Measurements from ENCODE around the gene LAGE3. TPM values are rescaled to one million over a fixed set of nuclear protein-coding genes. Genes with fewer than 3 reads are reported as not detected.

LAGE3 gene
- total and polyA plus RNA-seq, 10 donors = 11.8 to 27.7 (median 19.4) TPM

DNA sequence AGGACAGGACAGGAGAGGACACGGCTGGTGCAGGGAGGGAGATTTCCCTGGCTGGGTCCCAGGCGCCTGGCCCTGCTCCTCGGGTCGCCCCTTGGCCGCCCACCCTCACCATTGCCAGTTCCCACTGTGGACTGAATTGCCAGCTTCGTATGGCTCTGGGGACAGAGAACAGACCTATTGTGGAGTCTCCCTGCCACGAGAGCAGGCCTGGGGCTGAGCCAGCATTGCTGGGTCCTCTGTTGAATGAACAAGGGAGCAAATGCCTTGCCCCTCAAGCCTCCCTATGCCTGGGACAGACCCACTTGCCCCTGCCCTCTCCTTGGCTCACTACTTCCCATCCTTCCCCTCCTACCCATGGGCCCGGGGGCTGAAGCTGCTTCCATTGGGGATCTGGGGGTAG is 16.7 kb downstream of the LAGE3 start:
- peaks cover 0 to 23% (median 10%) of the 10 kb centered on the region in 6 donors for H3K4me1 ChIP-seq
- 63 to 89% (median 79%) methylated on average over 1 to 8 of the region's 8 CpGs for WGBS, 5 donors
- peaks cover 0 to 5% (median 0%) of the 10 kb centered on the region in 7 donors for H3K27me3 ChIP-seq (replicated peaks in 1 of 7)
- intact Hi-C loops (cut with DNase I; ENCODE audit: low total_unique reads) = no loop called here
- TF ChIP-seq POLR2A (IDR thresholded peaks at IDR 0.05) = no peak
- TF ChIP-seq POLR2AphosphoS5 (IDR thresholded peaks at IDR 0.05) = no peak
- no peak for TF ChIP-seq CTCF (IDR thresholded peaks at IDR 0.05 in 8 of 11, conservative IDR thresholded peaks at IDR 0.05 in 3 of 11)
- peaks cover 0 to 74% (median 19%) of the 10 kb centered on the region in 6 donors for H3K36me3 ChIP-seq
- H3K9me3 ChIP-seq = no peaks in the 10 kb centered on the region
- no peak overlapping the region for H3K4me3 ChIP-seq
- no peak overlapping the region for H3K27ac ChIP-seq
- no peak for DNase-seq

DNA sequence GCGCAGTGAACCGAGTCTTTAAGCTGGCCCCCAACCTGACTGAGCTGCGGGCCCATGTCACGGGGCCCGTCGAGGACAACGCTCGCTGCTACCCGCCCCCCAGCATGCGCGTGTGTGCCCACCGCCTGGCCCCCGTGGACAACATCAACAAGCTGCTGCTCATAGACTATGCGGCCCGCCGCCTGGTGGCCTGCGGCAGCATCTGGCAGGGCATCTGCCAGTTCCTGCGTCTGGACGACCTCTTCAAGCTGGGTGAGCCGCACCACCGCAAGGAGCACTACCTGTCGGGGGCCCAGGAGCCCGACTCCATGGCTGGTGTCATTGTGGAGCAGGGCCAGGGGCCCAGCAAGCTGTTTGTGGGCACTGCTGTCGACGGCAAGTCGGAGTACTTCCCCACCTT is 18.8 kb downstream of the LAGE3 start:
- 83 to 92% (median 87%) methylated on average over 21 to 26 of the region's 26 CpGs; no CpG with 5 or more reads in 1 of the 5 donors for WGBS, 5 donors

DNA sequence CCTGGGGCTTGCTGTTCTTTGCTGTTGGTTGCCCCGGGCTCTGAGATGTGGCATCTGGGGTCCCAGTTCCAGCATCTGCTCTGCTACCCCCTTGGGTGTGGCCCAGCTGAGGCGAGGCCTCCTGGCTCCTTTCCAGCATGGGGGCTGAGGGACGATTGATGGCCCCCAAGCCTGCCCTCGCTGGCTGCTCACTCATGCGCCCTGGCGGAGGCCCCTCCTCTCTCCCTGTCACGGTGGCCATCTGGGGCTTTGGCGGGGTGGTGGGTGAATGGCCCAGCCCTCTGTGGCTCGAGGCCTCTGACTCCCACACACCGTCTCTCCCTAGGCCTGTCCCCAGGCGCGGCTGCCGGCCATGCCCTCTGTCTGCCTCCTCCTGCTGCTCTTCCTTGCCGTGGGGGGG is 19.2 kb downstream of the LAGE3 start:
- peak overlapping the region in 2 of 8 donors; percentile 80 to 89 for H3K27ac ChIP-seq
- TF ChIP-seq POLR2A (IDR thresholded peaks at IDR 0.05) (no peak), CTCF (IDR thresholded peaks at IDR 0.05 in 8 of 11, conservative IDR thresholded peaks at IDR 0.05 in 3 of 11) (no peak), POLR2AphosphoS5 (IDR thresholded peaks at IDR 0.05) (no peak)
- DNase-seq = no peak
- peak overlapping the region in 4 of 8 donors; percentile 50 to 80 (median 61) for H3K4me3 ChIP-seq
- H3K4me1 ChIP-seq = peaks cover 0 to 27% (median 13%) of the 10 kb centered on the region in 6 donors
- WGBS, 5 donors = 50 to 77% (median 74%) methylated on average over 7 to 14 of the region's 14 CpGs
- intact Hi-C loops (cut with DNase I; ENCODE audit: low total_unique reads) = no loop called here
- H3K36me3 ChIP-seq = peaks cover 0 to 48% (median 4%) of the 10 kb centered on the region in 6 donors
- H3K9me3 ChIP-seq = no peaks in the 10 kb centered on the region
- peaks cover 0 to 5% (median 0%) of the 10 kb centered on the region in 7 donors for H3K27me3 ChIP-seq (replicated peaks in 1 of 7)

More for the DNA sequence above, 18.8 kb downstream of the LAGE3 start:
- no peak for TF ChIP-seq CTCF (IDR thresholded peaks at IDR 0.05 in 8 of 11, conservative IDR thresholded peaks at IDR 0.05 in 3 of 11)
- TF ChIP-seq POLR2A (IDR thresholded peaks at IDR 0.05) = no peak
- no peak for TF ChIP-seq POLR2AphosphoS5 (IDR thresholded peaks at IDR 0.05)
- H3K27ac ChIP-seq = no peak overlapping the region
- peaks cover 0 to 27% (median 13%) of the 10 kb centered on the region in 6 donors for H3K4me1 ChIP-seq
- peaks cover 0 to 53% (median 5%) of the 10 kb centered on the region in 6 donors for H3K36me3 ChIP-seq
- no peak for DNase-seq
- H3K9me3 ChIP-seq = no peaks in the 10 kb centered on the region
- intact Hi-C loops (cut with DNase I; ENCODE audit: low total_unique reads) = no loop called here
- no peak overlapping the region for H3K4me3 ChIP-seq
- peaks cover 0 to 5% (median 0%) of the 10 kb centered on the region in 7 donors for H3K27me3 ChIP-seq (replicated peaks in 1 of 7)

- intact Hi-C loops (cut with DNase I; ENCODE audit: low total_unique reads) = no loop called here
- Histone ChIP-seq H3K36me3 (peaks cover 0 to 41% (median 2%) of the 10 kb centered on the region in 6 donors), H3K4me1 (peaks cover 0 to 27% (median 13%) of the 10 kb centered on the region in 6 donors), H3K27me3 (replicated peaks in 1 of 7) (peaks cover 0 to 5% (median 0%) of the 10 kb centered on the region in 7 donors), H3K4me3 (peak overlapping the region; percentile 43 to 80 (median 53)), H3K9me3 (no peaks in the 10 kb centered on the region), H3K27ac (peak overlapping the region in 5 of 8 donors; percentile 67 to 89 (median 73))
- WGBS, 5 donors = 41 to 70% (median 55%) methylated on average over 8 to 15 of the region's 15 CpGs
- no peak for DNase-seq
- TF ChIP-seq POLR2A (IDR thresholded peaks at IDR 0.05) (no peak), CTCF (IDR thresholded peaks at IDR 0.05 in 8 of 11, conservative IDR thresholded peaks at IDR 0.05 in 3 of 11) (no peak), POLR2AphosphoS5 (IDR thresholded peaks at IDR 0.05) (no peak)
Measured at GRCh38 chrX:154458954-154459778, 19.9 kb downstream of the LAGE3 start.

All from spleen (tissue), 11 donors.